Transverse colon (tissue), 4 donors: ENCODE measurements around the gene CADPS2. TPM values are rescaled to one million over a fixed set of nuclear protein-coding genes. Genes with fewer than 3 reads are reported as not detected.

Source experiments
- DNase-seq: peaks from one replicate; pipeline ENCODE4 v3.0.0-alpha.2; 2019
- H3K27ac ChIP-seq, 4 donors: fragments of 200-600 bp; sonication (generic); 2 replicates each; pipeline ENCODE4 v1.5.1; 2016 to 2018; ENCODE audit warnings: inconsistent platforms in 4 of 4
- H3K27me3 ChIP-seq: fragments of 200-600 bp; sonication (generic); 2 replicates; pipeline ENCODE4 v1.5.1; 2017; ENCODE audit warnings: inconsistent platforms
- H3K36me3 ChIP-seq, 4 donors: fragments of 200-600 bp; sonication (generic); 2 replicates each; pipeline ENCODE4 v1.5.1; 2017 to 2019; ENCODE audit warnings: inconsistent platforms in 4 of 4
- H3K4me1 ChIP-seq, 4 donors: fragments of 200-600 bp; sonication (generic); 2 replicates each; pipeline ENCODE4 v1.5.1; 2017 to 2020; ENCODE audit warnings: inconsistent platforms in 4 of 4
- H3K4me3 ChIP-seq, 4 donors: fragments of 200-600 bp; sonication (generic); 1 replicate in 1 of 4; 2 replicates in 3 of 4; pipeline versions ENCODE4 v1.5.1 to v1.6.1; 2017 to 2019; ENCODE audit warnings: inconsistent platforms in 4 of 4
- H3K9me3 ChIP-seq, 2 donors: fragments of 200-600 bp; sonication (generic); 2 replicates each; pipeline ENCODE4 v1.5.1; 2017 to 2019; ENCODE audit warnings: inconsistent platforms in 2 of 2
- EP300 ChIP-seq: sonication (generic); formaldehyde crosslinking; IDR thresholded peaks from one replicate; pipeline ENCODE4 v1.6.1; 2017; ENCODE audit warnings: antibody characterized with exemption, low read depth
- POLR2A ChIP-seq: fragments of 450-650 bp; IDR thresholded peaks from one replicate; pipeline ENCODE4 v1.6.1; 2016; ENCODE audit warnings: antibody characterized with exemption, mild to moderate bottlenecking, moderate library complexity
- POLR2AphosphoS5 ChIP-seq, 3 donors: sonication (generic); formaldehyde crosslinking; IDR thresholded peaks; one replicate each; pipeline ENCODE4 v1.6.1; 2016; ENCODE audit warnings: antibody characterized with exemption in 3 of 3
- WGBS, 2 donors: methylation state at CpG; one replicate each; pipeline ENCODE4 v1.1.5; 2018; ENCODE audit warnings: low coverage in 1 of 2; 5-methylcytosine and 5-hydroxymethylcytosine counted together
- in situ Hi-C, 4 donors: fragments of 200-750 bp; cut with MboI; loops; one replicate each; pipeline versions ENCODE4 v1.15.0 to v1.15.1; 2017; ENCODE audit warnings: low sequenced_read_pairs in 3 of 4, low pct_ligation_motif_present in 1 of 4, low pct_unique_long_range_greater_than_20kb in 1 of 4
- intact Hi-C: fragments of 100-400 bp; cut with DNase I; formaldehyde crosslinking; loops from one replicate; pipeline ENCODE4 v1.15.1; 2023; ENCODE audit warnings: low total_unique reads
- total RNA-seq, 4 donors: library from RNA; depleted of rRNA; stranded (reverse); fragments of >200 nt; gene quantifications; one replicate each; pipeline ENCODE4 v1.1.0, GENCODE V29; 2016
- TF ChIP-seq, protein P1 (sequence below), 5 experiments: fragments of 200-600 bp in 3 of 5; fragments of 450-650 bp in 2 of 5; sonication (generic) in 3 of 5; IDR thresholded peaks; 1 replicate in 2 of 5; 2 replicates in 3 of 5; pipeline ENCODE4 v1.5.1; 2016 to 2017; ENCODE audit warnings: antibody characterized with exemption in 5 of 5, inconsistent platforms in 3 of 5, mild to moderate bottlenecking in 2 of 5, moderate library complexity in 1 of 5

The CADPS2 gene
- total RNA-seq, 4 donors from 2014 or later = 9.0 to 15.2 (median 12.6) TPM

DNA sequence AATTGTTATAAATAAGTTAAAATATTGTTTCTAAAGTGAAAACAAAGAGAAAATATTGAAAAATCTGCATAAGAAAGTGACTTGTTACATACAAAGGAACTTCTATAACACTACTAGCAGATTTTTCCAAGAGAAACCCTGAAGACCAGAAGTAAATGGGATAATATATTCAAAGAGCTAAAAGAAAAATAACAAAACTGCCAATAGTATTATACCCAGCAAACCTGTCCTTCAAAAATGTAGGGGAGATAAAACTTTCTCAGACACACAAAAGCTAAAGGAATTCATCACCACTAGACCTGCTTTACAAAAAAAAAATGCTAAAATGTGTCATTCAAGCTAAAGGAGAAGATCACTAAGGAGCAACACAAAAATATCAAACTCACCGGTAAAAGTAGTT lies 17.0 kb downstream of the CADPS2 start:
- 83 to 85% methylated on average over 1 of the region's 1 CpG for WGBS, 2 donors
- DNase-seq = no peak

DNA sequence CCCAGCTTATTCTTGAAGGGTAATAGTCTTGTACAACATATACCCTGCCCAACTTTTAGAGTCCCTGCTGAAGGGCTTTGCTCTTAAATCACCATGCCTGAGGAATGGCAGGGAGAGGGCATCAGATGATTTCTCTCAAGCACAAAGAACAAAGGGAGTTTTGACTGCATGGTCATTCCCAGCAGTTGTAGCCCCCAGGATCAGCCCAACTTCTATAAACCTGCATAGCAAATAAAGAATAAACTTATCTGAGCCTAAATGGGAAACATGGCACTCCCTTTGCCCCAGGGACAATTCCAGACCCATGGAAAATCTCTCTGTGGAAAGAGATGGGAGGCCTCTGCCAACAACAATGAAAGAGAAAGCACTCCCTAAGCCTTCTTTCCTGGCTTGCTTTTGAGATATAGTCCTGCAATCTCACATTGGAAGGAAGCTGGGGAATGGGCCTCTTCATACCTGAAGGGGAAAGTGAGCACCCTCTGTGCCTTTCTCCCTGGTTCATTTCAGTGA lies 18.7 kb downstream of the CADPS2 start:
- Histone ChIP-seq H3K9me3 (peaks cover 12 to 13% of the 10 kb centered on the region in 2 donors), H3K27ac (no peak overlapping the region), H3K36me3 (peaks cover 0 to 5% (median 0%) of the 10 kb centered on the region in 4 donors), H3K4me3 (no peak overlapping the region), H3K27me3 (no peaks in the 10 kb centered on the region), H3K4me1 (no peaks in the 10 kb centered on the region)
- DNase-seq = no peak
- TF ChIP-seq, protein P1, sequence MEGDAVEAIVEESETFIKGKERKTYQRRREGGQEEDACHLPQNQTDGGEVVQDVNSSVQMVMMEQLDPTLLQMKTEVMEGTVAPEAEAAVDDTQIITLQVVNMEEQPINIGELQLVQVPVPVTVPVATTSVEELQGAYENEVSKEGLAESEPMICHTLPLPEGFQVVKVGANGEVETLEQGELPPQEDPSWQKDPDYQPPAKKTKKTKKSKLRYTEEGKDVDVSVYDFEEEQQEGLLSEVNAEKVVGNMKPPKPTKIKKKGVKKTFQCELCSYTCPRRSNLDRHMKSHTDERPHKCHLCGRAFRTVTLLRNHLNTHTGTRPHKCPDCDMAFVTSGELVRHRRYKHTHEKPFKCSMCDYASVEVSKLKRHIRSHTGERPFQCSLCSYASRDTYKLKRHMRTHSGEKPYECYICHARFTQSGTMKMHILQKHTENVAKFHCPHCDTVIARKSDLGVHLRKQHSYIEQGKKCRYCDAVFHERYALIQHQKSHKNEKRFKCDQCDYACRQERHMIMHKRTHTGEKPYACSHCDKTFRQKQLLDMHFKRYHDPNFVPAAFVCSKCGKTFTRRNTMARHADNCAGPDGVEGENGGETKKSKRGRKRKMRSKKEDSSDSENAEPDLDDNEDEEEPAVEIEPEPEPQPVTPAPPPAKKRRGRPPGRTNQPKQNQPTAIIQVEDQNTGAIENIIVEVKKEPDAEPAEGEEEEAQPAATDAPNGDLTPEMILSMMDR (IDR thresholded peaks at IDR 0.05) = no peak
- no peak for TF ChIP-seq POLR2AphosphoS5 (IDR thresholded peaks at IDR 0.05)
- no peak for TF ChIP-seq POLR2A
- TF ChIP-seq EP300 = no peak
- in situ Hi-C loops = no loop called here
- intact Hi-C loops = no loop called here

More for the DNA sequence above, 17.0 kb downstream of the CADPS2 start:
- no peaks in the 10 kb centered on the region for H3K27me3 ChIP-seq
- H3K36me3 ChIP-seq = peaks cover 0 to 5% (median 0%) of the 10 kb centered on the region in 4 donors
- H3K4me3 ChIP-seq = no peak overlapping the region
- TF ChIP-seq POLR2AphosphoS5 (IDR thresholded peaks at IDR 0.05) (no peak), EP300 (no peak), POLR2A (no peak)
- TF ChIP-seq, protein P1 (IDR thresholded peaks at IDR 0.05) = no peak
- H3K4me1 ChIP-seq = no peaks in the 10 kb centered on the region
- intact Hi-C loops = no loop called here
- no peak overlapping the region for H3K27ac ChIP-seq
- in situ Hi-C loops = no loop called here
- peaks cover 12 to 13% of the 10 kb centered on the region in 2 donors for H3K9me3 ChIP-seq

DNA sequence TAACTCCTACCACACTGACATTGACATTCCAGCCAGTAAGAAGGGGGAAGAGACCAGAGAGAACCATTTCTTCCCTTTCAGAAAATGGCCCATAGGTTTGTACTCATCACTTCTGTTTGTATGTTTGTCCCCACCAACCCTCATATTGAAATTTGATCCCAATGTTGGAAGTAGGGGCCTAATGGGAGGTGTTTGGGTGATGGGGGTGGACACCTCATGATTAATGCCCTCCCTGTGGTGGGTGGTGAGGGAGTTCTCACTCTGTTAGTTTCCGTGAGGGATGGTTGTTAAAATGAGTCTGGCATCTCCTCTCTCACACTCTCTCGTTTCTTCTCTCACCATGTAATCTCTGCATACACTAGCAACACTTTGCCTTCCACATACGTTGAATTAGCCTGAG lies 21.4 kb downstream of the CADPS2 start:
- in situ Hi-C loops (no loop called here), intact Hi-C loops (no loop called here)
- WGBS, 2 donors = 71 to 74% methylated on average over 3 of the region's 3 CpGs
- Histone ChIP-seq H3K9me3 (peaks cover 12 to 13% of the 10 kb centered on the region in 2 donors), H3K27ac (no peak overlapping the region), H3K36me3 (peaks cover 0 to 1% (median 0%) of the 10 kb centered on the region in 4 donors), H3K4me3 (no peak overlapping the region), H3K27me3 (no peaks in the 10 kb centered on the region), H3K4me1 (no peaks in the 10 kb centered on the region)
- DNase-seq = no peak
- TF ChIP-seq POLR2A = no peak
- TF ChIP-seq EP300 = no peak
- TF ChIP-seq, protein P1 (IDR thresholded peaks at IDR 0.05) = no peak
- no peak for TF ChIP-seq POLR2AphosphoS5 (IDR thresholded peaks at IDR 0.05)

DNA sequence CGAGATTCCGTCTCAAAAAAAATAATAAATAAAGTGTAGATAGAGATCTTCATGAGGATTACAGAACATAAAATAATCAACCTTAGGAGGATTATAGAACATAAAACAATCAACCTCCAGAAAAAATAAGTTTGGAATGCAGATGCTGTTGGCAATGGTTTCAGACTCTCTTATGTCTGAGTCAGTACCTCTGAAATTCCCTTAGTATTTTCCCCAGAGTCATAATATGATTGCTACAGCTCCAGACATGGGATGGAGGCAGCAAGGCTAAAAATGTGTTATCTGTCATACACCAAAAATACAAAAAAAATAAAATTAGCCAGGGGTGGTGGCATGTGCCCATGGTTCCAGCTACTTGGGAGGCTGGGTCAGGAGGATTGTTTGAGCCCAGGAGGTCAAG lies 22.2 kb downstream of the CADPS2 start:
- in situ Hi-C loops (no loop called here), intact Hi-C loops (no loop called here)
- peaks cover 4 to 7% of the 10 kb centered on the region in 2 donors for H3K9me3 ChIP-seq
- 84% methylated on average over 2 of the region's 2 CpGs; no CpG with 5 or more reads in 1 of the 2 donors for WGBS, 2 donors
- no peaks in the 10 kb centered on the region for H3K27me3 ChIP-seq
- no peak overlapping the region for H3K27ac ChIP-seq
- H3K4me3 ChIP-seq = no peak overlapping the region
- H3K36me3 ChIP-seq = no peaks in the 10 kb centered on the region
- TF ChIP-seq, protein P1 (IDR thresholded peaks at IDR 0.05) = no peak
- no peak for TF ChIP-seq POLR2A
- TF ChIP-seq EP300 = no peak
- TF ChIP-seq POLR2AphosphoS5 (IDR thresholded peaks at IDR 0.05) = no peak
- DNase-seq = no peak
- H3K4me1 ChIP-seq = no peaks in the 10 kb centered on the region
